Stomach (tissue), 4 donors: ENCODE results near the gene EXOC1.

Experiments
- POLR2A ChIP-seq, 4 donors: fragments of 450-650 bp; IDR thresholded peaks; one replicate each; pipeline ENCODE4 v1.6.1; 2016; ENCODE audit warnings: antibody characterized with exemption in 4 of 4, control low read depth in 2 of 4, mild to moderate bottlenecking in 1 of 4, moderate library complexity in 1 of 4
- TF ChIP-seq, protein P1 (sequence below), 7 experiments: fragments of 450-650 bp in 4 of 7; fragments of 200-600 bp in 3 of 7; sonication (generic) in 3 of 7; IDR thresholded peaks; one replicate each; pipeline ENCODE4 v1.5.1; 2016 to 2019; ENCODE audit warnings: antibody characterized with exemption in 7 of 7, control low read depth in 2 of 7, mild to moderate bottlenecking in 1 of 7

GRCh38 chr4:55896622-55897021 lies 43.2 kb downstream of the EXOC1 start:
- TF ChIP-seq, protein P1, sequence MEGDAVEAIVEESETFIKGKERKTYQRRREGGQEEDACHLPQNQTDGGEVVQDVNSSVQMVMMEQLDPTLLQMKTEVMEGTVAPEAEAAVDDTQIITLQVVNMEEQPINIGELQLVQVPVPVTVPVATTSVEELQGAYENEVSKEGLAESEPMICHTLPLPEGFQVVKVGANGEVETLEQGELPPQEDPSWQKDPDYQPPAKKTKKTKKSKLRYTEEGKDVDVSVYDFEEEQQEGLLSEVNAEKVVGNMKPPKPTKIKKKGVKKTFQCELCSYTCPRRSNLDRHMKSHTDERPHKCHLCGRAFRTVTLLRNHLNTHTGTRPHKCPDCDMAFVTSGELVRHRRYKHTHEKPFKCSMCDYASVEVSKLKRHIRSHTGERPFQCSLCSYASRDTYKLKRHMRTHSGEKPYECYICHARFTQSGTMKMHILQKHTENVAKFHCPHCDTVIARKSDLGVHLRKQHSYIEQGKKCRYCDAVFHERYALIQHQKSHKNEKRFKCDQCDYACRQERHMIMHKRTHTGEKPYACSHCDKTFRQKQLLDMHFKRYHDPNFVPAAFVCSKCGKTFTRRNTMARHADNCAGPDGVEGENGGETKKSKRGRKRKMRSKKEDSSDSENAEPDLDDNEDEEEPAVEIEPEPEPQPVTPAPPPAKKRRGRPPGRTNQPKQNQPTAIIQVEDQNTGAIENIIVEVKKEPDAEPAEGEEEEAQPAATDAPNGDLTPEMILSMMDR (IDR thresholded peaks at IDR 0.05), result no peak
- TF ChIP-seq POLR2A (IDR thresholded peaks at IDR 0.05), result no peak
